ENCODE results near the gene SLC51A.

DNA sequence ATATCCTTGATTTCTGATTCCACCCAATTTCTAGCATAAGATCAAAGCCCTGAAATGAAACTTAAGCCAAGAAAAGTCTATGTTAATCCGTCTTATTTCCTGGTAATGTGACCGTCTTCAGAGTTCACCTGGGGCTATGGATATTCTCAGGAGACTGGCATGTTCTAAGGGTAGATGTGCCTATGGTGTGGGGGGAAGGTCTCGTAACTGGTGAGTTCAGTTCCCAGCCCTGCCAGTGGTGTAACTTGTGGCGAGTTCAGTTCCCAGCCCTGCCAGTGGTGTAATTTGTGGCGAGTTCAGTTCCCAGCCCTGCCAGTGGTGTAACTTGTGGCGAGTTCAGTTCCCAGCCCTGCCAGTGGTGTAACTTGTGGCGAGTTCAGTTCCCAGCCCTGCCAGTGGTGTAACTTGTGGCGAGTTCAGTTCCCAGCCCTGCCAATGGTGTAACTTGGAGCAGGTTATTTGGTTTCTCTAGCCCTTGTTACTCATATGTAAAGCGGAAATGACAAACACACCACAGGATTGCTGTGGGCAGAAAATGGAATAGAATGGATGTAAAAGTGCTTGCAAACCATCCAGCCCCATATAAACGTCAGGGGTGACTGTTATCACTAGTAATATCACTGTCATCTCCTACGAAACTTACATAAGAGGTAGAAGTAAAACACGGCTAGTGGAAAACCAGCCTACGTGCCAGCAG is 30.4 kb downstream of the SLC51A start:
- no peak for TF ChIP-seq SP1 (CRISPR knock-in tag; conservative IDR thresholded peaks at IDR 0.05)
- TF ChIP-seq NR2C2 (CRISPR knock-in tag; IDR thresholded peaks at IDR 0.05): no peak
- TF ChIP-seq, protein P1, sequence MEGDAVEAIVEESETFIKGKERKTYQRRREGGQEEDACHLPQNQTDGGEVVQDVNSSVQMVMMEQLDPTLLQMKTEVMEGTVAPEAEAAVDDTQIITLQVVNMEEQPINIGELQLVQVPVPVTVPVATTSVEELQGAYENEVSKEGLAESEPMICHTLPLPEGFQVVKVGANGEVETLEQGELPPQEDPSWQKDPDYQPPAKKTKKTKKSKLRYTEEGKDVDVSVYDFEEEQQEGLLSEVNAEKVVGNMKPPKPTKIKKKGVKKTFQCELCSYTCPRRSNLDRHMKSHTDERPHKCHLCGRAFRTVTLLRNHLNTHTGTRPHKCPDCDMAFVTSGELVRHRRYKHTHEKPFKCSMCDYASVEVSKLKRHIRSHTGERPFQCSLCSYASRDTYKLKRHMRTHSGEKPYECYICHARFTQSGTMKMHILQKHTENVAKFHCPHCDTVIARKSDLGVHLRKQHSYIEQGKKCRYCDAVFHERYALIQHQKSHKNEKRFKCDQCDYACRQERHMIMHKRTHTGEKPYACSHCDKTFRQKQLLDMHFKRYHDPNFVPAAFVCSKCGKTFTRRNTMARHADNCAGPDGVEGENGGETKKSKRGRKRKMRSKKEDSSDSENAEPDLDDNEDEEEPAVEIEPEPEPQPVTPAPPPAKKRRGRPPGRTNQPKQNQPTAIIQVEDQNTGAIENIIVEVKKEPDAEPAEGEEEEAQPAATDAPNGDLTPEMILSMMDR (IDR thresholded peaks at IDR 0.05): no peak
- no peak for TF ChIP-seq TEAD4 (CRISPR knock-in tag; IDR thresholded peaks at IDR 0.05)
- TF ChIP-seq, protein P2, sequence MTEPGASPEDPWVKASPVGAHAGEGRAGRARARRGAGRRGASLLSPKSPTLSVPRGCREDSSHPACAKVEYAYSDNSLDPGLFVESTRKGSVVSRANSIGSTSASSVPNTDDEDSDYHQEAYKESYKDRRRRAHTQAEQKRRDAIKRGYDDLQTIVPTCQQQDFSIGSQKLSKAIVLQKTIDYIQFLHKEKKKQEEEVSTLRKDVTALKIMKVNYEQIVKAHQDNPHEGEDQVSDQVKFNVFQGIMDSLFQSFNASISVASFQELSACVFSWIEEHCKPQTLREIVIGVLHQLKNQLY (CRISPR knock-in tag; IDR thresholded peaks at IDR 0.05): no peak
- TF ChIP-seq RELA (CRISPR knock-in tag; IDR thresholded peaks at IDR 0.05; ENCODE audit: borderline replicate concordance): no peak
- no peak for TF ChIP-seq SMAD4 (CRISPR knock-in tag; IDR thresholded peaks at IDR 0.05)
- no peak for TF ChIP-seq TP53 (CRISPR knock-in tag; IDR thresholded peaks at IDR 0.05)
